ENCODE results near the gene STXBP4. TPM values are rescaled to one million over a fixed set of nuclear protein-coding genes. Genes with fewer than 3 reads are reported as not detected.

The STXBP4 gene
- total RNA-seq: 1 to 10 TPM; 6.0 to 7.6 TPM

DNA sequence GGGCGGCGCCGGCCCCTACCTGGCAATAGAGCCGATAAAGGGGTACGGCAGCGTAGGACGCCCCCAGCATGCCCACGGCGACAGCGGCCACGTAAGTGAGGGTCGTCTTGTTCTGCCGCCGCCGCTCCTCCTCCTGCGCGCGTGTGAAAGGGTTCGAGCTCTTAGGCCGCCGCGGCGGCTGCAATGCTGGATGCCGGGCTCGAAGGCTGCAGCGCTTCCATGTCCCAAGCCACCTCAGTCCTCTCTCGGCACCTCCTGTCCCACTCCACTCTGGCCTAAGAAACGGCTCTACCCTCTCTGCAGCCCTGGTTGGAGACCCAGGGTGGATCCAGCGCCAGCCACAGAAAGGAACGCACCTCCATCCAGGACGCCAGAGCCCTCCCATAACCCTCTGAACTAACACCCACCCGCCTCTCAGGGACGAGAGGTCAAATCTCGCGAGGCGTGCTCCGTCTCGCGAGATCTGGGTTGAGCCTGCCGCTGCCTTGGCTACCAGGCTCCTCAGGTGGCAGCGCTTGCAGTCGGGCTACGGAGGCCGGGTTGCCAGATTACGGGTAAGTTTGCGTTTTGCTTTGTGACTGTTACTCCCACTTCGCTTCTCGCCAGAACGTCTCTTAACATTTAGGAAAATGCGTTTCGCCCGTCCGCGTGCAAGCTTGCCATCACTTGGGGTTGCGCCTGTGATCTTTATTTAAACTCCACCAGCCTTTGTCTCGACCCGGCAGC, at the start of gene STXBP4, which contains the start of gene COX11:
Gene STXBP4 (plus strand): TSS at position 504 of the 726 bp plus-strand sequence. CDS start 17,455 bp downstream, outside the sequence.
Gene COX11 (minus strand): TSS at position 393 of the 726 bp plus-strand sequence. CDS start 8 bp downstream, at position 385.
- Mint-ChIP-seq H3K36me3 (peaks cover 2% of the 10 kb centered on the region), H3K9me3 (no peaks in the 10 kb centered on the region), H3K27me3 (no peaks in the 10 kb centered on the region), H3K4me1 (peaks cover 30% of the 10 kb centered on the region), H3K27ac (no peak within 1 kb of the TSS), H3K4me3 (no peak within 1 kb of the TSS)
- DNase-seq: peak; percentile 94

GRCh38 chr17:54919425-54919824, 49.1 kb upstream of the STXBP4 start:
- Mint-ChIP-seq H3K9me3 (peaks cover 13% of the 10 kb centered on the region), H3K4me3 (no peak overlapping the region)

GRCh38 chr17:54920819-54921218, 47.7 kb upstream of the STXBP4 start:
- DNase-seq: no peak
- Mint-ChIP-seq H3K27ac (no peak overlapping the region), H3K9me3 (peaks cover 13% of the 10 kb centered on the region), H3K36me3 (no peaks in the 10 kb centered on the region), H3K4me1 (no peaks in the 10 kb centered on the region), H3K4me3 (no peak overlapping the region), H3K27me3 (peaks cover 9% of the 10 kb centered on the region)

More at GRCh38 chr17:54919425-54919824, 49.1 kb upstream of the STXBP4 start:
- DNase-seq: no peak
- peaks cover 5% of the 10 kb centered on the region for H3K27me3 Mint-ChIP-seq
- no peaks in the 10 kb centered on the region for H3K36me3 Mint-ChIP-seq
- no peaks in the 10 kb centered on the region for H3K4me1 Mint-ChIP-seq
- no peak overlapping the region for H3K27ac Mint-ChIP-seq

DNA sequence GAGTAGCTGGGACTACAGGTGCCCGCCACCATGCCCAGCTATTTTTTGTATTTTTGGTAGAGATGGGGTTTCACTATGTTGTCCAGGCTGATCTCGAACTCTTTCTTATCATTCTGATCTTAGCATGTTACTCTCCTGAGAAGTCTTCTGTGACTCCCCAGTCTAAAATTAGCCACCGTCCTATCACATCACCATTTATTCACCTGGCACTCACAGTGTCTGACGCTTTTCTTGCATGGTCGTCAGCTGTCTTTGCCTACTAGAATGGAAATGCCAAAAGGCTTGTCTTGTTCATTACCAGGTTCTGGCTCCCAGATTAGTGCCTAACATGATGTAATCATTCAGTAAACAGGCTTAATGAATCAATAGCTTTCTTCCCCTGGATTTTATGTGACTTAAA, 44.2 kb upstream of the STXBP4 start:
- Mint-ChIP-seq H3K27ac (no peak overlapping the region), H3K36me3 (no peaks in the 10 kb centered on the region), H3K4me1 (no peaks in the 10 kb centered on the region), H3K4me3 (no peak overlapping the region), H3K27me3 (peaks cover 9% of the 10 kb centered on the region), H3K9me3 (no peaks in the 10 kb centered on the region)
- no peak for DNase-seq

GRCh38 chr17:54927525-54927924, 41.0 kb upstream of the STXBP4 start:
- H3K9me3 Mint-ChIP-seq: no peaks in the 10 kb centered on the region
- no peak for DNase-seq
- H3K4me1 Mint-ChIP-seq: no peaks in the 10 kb centered on the region
- no peaks in the 10 kb centered on the region for H3K36me3 Mint-ChIP-seq
- H3K27ac Mint-ChIP-seq: no peak overlapping the region
- no peak overlapping the region for H3K4me3 Mint-ChIP-seq
- H3K27me3 Mint-ChIP-seq: peaks cover 9% of the 10 kb centered on the region

DNA sequence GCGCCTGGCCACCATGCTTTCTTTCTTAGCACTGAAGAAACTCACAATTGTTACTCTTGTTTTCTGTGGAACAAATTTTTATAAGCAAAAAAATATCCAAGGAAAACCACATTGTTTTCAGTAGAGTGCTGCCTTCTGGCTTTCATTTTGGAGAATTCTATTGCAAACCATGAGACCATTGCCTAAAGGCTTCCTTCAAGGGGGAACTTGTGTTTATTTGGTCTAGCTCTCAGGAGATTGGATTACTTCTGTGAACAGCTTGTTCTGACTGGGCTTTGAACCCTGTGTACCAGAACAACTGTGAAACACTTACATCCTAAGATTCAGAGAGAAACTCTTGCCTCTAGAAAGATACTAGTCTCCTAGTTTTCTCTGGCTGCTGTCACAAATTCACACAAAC, 35.9 kb upstream of the STXBP4 start:
- no peaks in the 10 kb centered on the region for H3K4me1 Mint-ChIP-seq
- no peaks in the 10 kb centered on the region for H3K36me3 Mint-ChIP-seq
- H3K27me3 Mint-ChIP-seq: no peaks in the 10 kb centered on the region
- no peak for DNase-seq
- no peaks in the 10 kb centered on the region for H3K9me3 Mint-ChIP-seq
- H3K27ac Mint-ChIP-seq: no peak overlapping the region
- H3K4me3 Mint-ChIP-seq: no peak overlapping the region

DNA sequence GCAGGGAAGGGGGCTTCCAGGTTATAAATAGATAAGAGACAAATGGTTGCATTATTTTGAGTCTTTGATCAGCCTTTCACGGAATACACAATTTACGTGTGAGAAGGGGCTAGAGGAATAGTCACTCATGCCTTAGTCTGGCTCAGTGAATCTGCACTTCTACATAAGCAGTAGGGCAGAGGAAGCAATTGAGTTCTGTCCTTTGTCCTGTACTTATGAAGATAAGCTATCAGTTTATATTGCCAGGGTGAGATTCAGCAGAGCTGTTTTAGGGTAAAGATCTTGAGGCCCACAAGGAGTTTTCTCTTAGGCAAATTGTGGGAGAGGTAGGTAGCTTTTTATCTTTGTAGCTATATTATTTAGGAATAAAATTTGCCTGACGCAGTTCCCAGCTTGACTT, 34.6 kb upstream of the STXBP4 start:
- no peaks in the 10 kb centered on the region for H3K27me3 Mint-ChIP-seq
- no peaks in the 10 kb centered on the region for H3K9me3 Mint-ChIP-seq
- DNase-seq: no peak
- no peaks in the 10 kb centered on the region for H3K36me3 Mint-ChIP-seq
- H3K4me1 Mint-ChIP-seq: no peaks in the 10 kb centered on the region
- no peak overlapping the region for H3K4me3 Mint-ChIP-seq
- no peak overlapping the region for H3K27ac Mint-ChIP-seq

GRCh38 chr17:54935471-54935870, 33.1 kb upstream of the STXBP4 start:
- DNase-seq: no peak
- Mint-ChIP-seq H3K27ac (no peak overlapping the region), H3K9me3 (no peaks in the 10 kb centered on the region), H3K36me3 (no peaks in the 10 kb centered on the region), H3K4me1 (no peaks in the 10 kb centered on the region), H3K27me3 (no peaks in the 10 kb centered on the region), H3K4me3 (no peak overlapping the region)

DNA sequence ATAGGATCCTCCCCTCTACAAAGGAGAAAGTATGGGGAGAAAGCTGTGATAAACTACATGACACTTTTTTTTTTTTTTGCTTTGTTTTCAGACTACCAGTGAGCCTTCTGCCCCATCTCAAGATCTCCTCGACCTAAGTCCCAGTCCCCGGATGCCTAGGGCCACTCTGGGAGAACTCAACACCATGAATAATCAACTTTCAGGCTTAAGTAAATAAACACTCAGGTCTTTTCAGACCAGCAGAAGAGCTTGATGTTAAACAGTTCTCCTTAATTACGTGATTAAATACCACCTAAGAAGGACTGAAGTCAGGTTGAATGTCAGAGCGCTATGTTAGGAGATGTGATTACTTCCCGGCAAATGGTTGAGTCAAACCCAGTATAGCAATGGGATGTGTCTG, 31.5 kb upstream of the STXBP4 start:
- H3K36me3 Mint-ChIP-seq: no peaks in the 10 kb centered on the region
- H3K4me1 Mint-ChIP-seq: no peaks in the 10 kb centered on the region
- no peak overlapping the region for H3K4me3 Mint-ChIP-seq
- H3K9me3 Mint-ChIP-seq: no peaks in the 10 kb centered on the region
- no peak overlapping the region for H3K27ac Mint-ChIP-seq
- no peaks in the 10 kb centered on the region for H3K27me3 Mint-ChIP-seq
- no peak for DNase-seq

- H3K36me3 Mint-ChIP-seq: no peaks in the 10 kb centered on the region
- no peak for DNase-seq
- H3K27ac Mint-ChIP-seq: no peak overlapping the region
- no peaks in the 10 kb centered on the region for H3K4me1 Mint-ChIP-seq
- H3K4me3 Mint-ChIP-seq: no peak overlapping the region
- no peaks in the 10 kb centered on the region for H3K27me3 Mint-ChIP-seq
- H3K9me3 Mint-ChIP-seq: no peaks in the 10 kb centered on the region
Observed at GRCh38 chr17:54937426-54937825, 31.1 kb upstream of the STXBP4 start.

- DNase-seq: no peak
- Mint-ChIP-seq H3K4me3 (no peak overlapping the region), H3K36me3 (no peaks in the 10 kb centered on the region), H3K9me3 (no peaks in the 10 kb centered on the region), H3K27ac (no peak overlapping the region), H3K27me3 (peaks cover 9% of the 10 kb centered on the region), H3K4me1 (peaks cover 2% of the 10 kb centered on the region)
Observed at GRCh38 chr17:54941285-54941684, 27.3 kb upstream of the STXBP4 start.

- H3K27ac Mint-ChIP-seq: no peak overlapping the region
- H3K36me3 Mint-ChIP-seq: no peaks in the 10 kb centered on the region
- DNase-seq: no peak
- no peaks in the 10 kb centered on the region for H3K9me3 Mint-ChIP-seq
- H3K4me3 Mint-ChIP-seq: no peak overlapping the region
- H3K4me1 Mint-ChIP-seq: peaks cover 4% of the 10 kb centered on the region
- peaks cover 13% of the 10 kb centered on the region for H3K27me3 Mint-ChIP-seq
Observed at GRCh38 chr17:54944796-54945195, 23.8 kb upstream of the STXBP4 start.

GRCh38 chr17:54945231-54945630, 23.3 kb upstream of the STXBP4 start:
- Mint-ChIP-seq H3K36me3 (no peaks in the 10 kb centered on the region), H3K27me3 (peaks cover 13% of the 10 kb centered on the region), H3K4me1 (peaks cover 4% of the 10 kb centered on the region)

GRCh38 chr17:54945671-54946070, 22.9 kb upstream of the STXBP4 start:
- no peak overlapping the region for H3K27ac Mint-ChIP-seq
- H3K36me3 Mint-ChIP-seq: no peaks in the 10 kb centered on the region
- no peaks in the 10 kb centered on the region for H3K9me3 Mint-ChIP-seq
- DNase-seq: no peak
- H3K4me3 Mint-ChIP-seq: no peak overlapping the region
- peaks cover 13% of the 10 kb centered on the region for H3K27me3 Mint-ChIP-seq
- H3K4me1 Mint-ChIP-seq: peaks cover 4% of the 10 kb centered on the region

More at GRCh38 chr17:54945231-54945630, 23.3 kb upstream of the STXBP4 start:
- no peak overlapping the region for H3K27ac Mint-ChIP-seq
- no peak overlapping the region for H3K4me3 Mint-ChIP-seq
- DNase-seq: no peak
- no peaks in the 10 kb centered on the region for H3K9me3 Mint-ChIP-seq

GRCh38 chr17:54947396-54947795, 21.2 kb upstream of the STXBP4 start:
- Mint-ChIP-seq H3K9me3 (no peaks in the 10 kb centered on the region), H3K27me3 (peaks cover 13% of the 10 kb centered on the region), H3K4me3 (no peak overlapping the region), H3K4me1 (peaks cover 4% of the 10 kb centered on the region), H3K36me3 (no peaks in the 10 kb centered on the region), H3K27ac (no peak overlapping the region)
- DNase-seq: no peak

GRCh38 chr17:54948380-54948779, 20.2 kb upstream of the STXBP4 start:
- Mint-ChIP-seq H3K27ac (no peak overlapping the region), H3K36me3 (no peaks in the 10 kb centered on the region), H3K4me1 (peaks cover 4% of the 10 kb centered on the region), H3K9me3 (no peaks in the 10 kb centered on the region), H3K27me3 (peaks cover 13% of the 10 kb centered on the region), H3K4me3 (no peak overlapping the region)
- peak; percentile 11 for DNase-seq
